NT2/D1 (cell line): ENCODE results near the gene LYSMD4.

Source experiments
- DNase-seq: peaks from one replicate; pipeline ENCODE4 v3.0.0-alpha.2; 2011; ENCODE audit warnings: low read depth, low spot score
- H3K27me3 ChIP-seq: 2 replicates; pipeline ENCODE4 v1.6.0; 2011; ENCODE audit warnings: mild to moderate bottlenecking; ENCODE audit not compliant: insufficient read length, insufficient read depth
- H3K36me3 ChIP-seq: 2 replicates; pipeline ENCODE4 v1.6.1; 2011; ENCODE audit warnings: mild to moderate bottlenecking, low read length, mixed read lengths; ENCODE audit not compliant: insufficient read depth, insufficient read length
- H3K4me1 ChIP-seq: 2 replicates; pipeline ENCODE4 v1.5.1; 2011; ENCODE audit not compliant: insufficient read depth, insufficient read length
- H3K4me3 ChIP-seq: 2 replicates; pipeline ENCODE4 v1.5.1; 2011; ENCODE audit warnings: low read depth; ENCODE audit not compliant: insufficient read length
- H3K9ac ChIP-seq: 2 replicates; pipeline ENCODE4 v1.6.0; 2011; ENCODE audit warnings: low read depth; ENCODE audit not compliant: insufficient read length
- H3K9me3 ChIP-seq: 2 replicates; pipeline ENCODE4 v1.5.1; 2011; ENCODE audit warnings: mild to moderate bottlenecking, low read length; ENCODE audit not compliant: insufficient read depth
- SUZ12 ChIP-seq: IDR thresholded peaks from 2 replicates; pipeline ENCODE4 v1.6.1; 2011; ENCODE audit not compliant: insufficient read length, insufficient read depth; ENCODE audit errors: extremely low read depth
- YY1 ChIP-seq: IDR thresholded peaks from 2 replicates; pipeline ENCODE4 v1.6.1; 2011; ENCODE audit not compliant: insufficient read length, insufficient read depth
- ZNF274 ChIP-seq: IDR thresholded peaks from 2 replicates; pipeline ENCODE4 v1.6.1; 2011; ENCODE audit warnings: mild to moderate bottlenecking, low read depth, low read length

LYSMD4 gene

DNA sequence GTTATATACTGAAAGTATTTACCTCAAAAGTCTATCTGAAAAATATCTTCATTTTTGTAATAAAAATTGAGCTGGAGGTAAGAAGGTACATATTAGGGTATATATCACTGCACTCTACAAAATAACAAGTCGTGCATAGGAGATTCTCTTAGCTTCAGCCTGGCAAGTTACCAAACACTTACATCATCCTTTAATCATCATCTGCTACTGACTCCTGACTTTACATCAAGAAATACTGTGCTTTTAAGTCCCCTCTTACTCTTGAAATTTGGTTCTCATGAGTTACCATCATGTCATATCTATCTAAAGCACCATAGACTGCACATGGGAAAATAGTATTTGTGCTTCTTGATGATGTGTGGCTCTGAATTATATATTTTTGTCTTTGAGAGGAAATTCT, 50.8 kb downstream of the LYSMD4 start:
- Histone ChIP-seq H3K4me3 (no peak overlapping the region), H3K4me1 (no peaks in the 10 kb centered on the region), H3K27me3 (no peaks in the 10 kb centered on the region), H3K9ac (no peak overlapping the region), H3K9me3 (peaks cover 15% of the 10 kb centered on the region), H3K36me3 (peaks cover 10% of the 10 kb centered on the region)
- DNase-seq, result no peak
- no peak for TF ChIP-seq ZNF274
- TF ChIP-seq SUZ12, result no peak
- no peak for TF ChIP-seq YY1

DNA sequence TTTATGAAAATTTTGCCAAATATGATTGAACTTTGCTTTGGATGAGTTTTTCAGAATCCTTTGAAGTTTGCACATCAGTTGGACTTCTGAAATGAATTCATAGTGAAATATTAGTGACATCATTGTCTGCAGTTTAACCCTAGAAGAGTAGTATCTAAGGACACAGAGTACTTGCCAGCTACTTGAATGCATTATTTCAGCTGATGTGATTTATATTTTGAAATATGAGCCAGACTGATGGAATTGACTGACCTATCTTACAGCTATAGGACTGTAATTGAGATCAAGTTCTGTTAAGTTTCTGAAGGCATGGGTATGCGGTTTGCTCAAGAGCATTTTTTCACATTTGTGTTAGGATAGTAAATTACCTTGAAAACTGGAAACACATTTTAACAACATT, 51.2 kb downstream of the LYSMD4 start:
- Histone ChIP-seq H3K27me3 (no peaks in the 10 kb centered on the region), H3K9ac (no peak overlapping the region), H3K36me3 (peaks cover 10% of the 10 kb centered on the region), H3K4me1 (no peaks in the 10 kb centered on the region), H3K9me3 (peaks cover 15% of the 10 kb centered on the region), H3K4me3 (no peak overlapping the region)
- no peak for TF ChIP-seq SUZ12
- DNase-seq, result no peak

DNA sequence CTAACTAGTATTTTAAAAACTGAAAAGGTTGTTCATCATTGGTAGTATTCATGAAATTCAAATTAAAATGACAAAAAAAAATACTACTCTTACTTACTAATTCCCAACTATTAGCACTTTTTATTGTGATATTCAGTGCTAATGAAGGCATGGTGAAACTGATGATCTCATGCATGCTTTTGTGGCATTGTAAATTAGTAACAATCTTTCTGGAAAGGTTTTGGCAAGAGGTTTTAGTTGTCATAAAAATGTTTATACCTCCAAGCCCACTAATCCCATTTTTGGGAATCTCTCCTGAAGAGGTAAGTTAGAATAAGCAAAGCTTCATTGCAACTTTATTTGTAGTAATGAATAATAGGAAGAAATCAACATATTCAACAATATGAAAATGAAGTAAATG, 53.0 kb downstream of the LYSMD4 start:
- Histone ChIP-seq H3K27me3 (no peaks in the 10 kb centered on the region), H3K4me3 (no peak overlapping the region), H3K4me1 (no peaks in the 10 kb centered on the region), H3K9ac (no peak overlapping the region), H3K36me3 (peaks cover 19% of the 10 kb centered on the region), H3K9me3 (no peaks in the 10 kb centered on the region; the same call in 1 of the 2 replicates)
- TF ChIP-seq YY1 (no peak), ZNF274 (no peak), SUZ12 (no peak)
- DNase-seq, result no peak

DNA sequence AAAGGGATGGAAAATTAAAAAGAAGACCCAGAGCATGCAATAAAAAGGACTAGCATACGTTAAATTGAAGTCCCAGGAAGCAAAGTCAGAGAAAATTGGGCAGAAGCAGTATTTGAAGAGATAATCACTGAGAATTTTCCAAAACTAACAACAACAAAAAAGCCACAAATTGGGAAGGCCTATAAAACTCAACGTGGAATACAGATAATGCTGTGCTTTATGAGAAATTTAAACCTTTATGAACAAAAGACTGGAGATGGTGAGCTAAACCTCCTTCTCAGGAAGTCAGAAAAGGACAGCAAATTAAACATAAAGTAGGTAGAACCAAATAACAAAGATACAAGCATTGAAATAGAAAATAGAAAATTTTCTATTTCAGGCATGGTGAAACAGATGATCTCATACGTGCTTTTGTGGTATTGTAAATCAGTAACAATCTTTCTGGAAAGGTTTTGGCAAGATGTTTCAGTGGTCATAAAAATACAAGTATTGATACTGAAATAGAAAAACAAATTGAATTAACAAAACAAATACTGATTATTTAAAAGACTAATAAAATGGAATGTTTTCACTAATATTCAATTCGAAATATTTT, 55.6 kb downstream of the LYSMD4 start:
- H3K9me3 ChIP-seq, result no peaks in the 10 kb centered on the region
- no peak for DNase-seq
- TF ChIP-seq ZNF274 (no peak), YY1 (no peak), SUZ12 (no peak)
- no peak overlapping the region for H3K4me3 ChIP-seq
- no peaks in the 10 kb centered on the region for H3K4me1 ChIP-seq
- no peaks in the 10 kb centered on the region for H3K27me3 ChIP-seq
- no peak overlapping the region for H3K9ac ChIP-seq
- peaks cover 33% of the 10 kb centered on the region for H3K36me3 ChIP-seq
